ENCODE results near the gene PHACTR4.
"Not testable (repeated sequence)": the region's sequence is repeated elsewhere in the genome, so short reads cannot be mapped to it uniquely, and the experiment has no call there.

The PHACTR4 gene

DNA sequence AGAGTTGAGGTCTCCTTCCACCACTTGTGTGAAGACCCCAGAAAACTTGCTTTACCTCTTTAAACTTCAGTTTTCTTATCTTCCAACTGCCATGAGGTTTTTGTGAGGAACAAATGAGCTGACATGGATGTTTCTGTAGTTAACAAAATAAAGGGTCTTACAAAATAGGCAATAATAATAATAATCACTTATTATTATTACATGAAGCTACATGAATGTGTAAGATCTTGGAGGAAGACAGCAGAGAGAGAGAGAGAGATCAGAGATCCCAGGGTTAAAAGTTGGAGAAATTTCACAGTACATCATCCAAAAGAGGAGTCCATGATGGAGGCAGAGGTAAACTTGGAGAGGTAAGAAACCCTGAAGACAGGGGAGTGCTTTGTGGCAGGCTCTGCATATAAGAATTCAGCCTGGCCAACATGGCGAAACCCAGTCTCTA, 147.0 kb downstream of the PHACTR4 start:
- DNase-seq (ENCODE audit: extremely low spot score), result no peak
- POLR2A ChIA-PET, result interaction anchor here (1.3 to 3.1 kb wide), 2 partner anchors 11 to 64 kb away, joined by 6 to 14 read pairs; partner anchors contain the start of gene RCC1
- CTCF ChIA-PET, result interaction anchor here (0.9 to 3.3 kb wide), 11 partner anchors 8 to 360 kb away, joined by 3 to 25 read pairs (median 4); partner anchors contain the start of gene YTHDF2
- TF ChIP-seq, protein P1, sequence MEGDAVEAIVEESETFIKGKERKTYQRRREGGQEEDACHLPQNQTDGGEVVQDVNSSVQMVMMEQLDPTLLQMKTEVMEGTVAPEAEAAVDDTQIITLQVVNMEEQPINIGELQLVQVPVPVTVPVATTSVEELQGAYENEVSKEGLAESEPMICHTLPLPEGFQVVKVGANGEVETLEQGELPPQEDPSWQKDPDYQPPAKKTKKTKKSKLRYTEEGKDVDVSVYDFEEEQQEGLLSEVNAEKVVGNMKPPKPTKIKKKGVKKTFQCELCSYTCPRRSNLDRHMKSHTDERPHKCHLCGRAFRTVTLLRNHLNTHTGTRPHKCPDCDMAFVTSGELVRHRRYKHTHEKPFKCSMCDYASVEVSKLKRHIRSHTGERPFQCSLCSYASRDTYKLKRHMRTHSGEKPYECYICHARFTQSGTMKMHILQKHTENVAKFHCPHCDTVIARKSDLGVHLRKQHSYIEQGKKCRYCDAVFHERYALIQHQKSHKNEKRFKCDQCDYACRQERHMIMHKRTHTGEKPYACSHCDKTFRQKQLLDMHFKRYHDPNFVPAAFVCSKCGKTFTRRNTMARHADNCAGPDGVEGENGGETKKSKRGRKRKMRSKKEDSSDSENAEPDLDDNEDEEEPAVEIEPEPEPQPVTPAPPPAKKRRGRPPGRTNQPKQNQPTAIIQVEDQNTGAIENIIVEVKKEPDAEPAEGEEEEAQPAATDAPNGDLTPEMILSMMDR (IDR thresholded peaks at IDR 0.05; ENCODE audit: control extremely low read depth, extremely low read depth, low read depth, missing control alignments), result no peak

DNA sequence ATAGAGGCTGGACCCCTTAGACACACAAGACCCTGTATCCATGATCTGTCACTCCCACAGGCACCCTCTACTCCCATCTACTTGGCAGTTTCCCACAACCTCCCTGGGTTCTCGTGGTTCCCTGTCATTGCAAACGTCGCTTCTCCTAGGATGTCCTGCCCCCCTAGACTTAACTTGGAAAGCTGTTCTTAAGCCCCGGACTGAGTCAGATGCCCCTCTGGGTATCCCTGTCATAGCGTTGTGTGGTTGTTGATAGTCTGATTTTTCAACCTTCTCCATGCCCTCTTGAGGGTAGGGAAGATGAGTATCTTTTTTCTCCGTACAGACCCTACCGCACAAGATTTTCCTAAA, 148.1 kb downstream of the PHACTR4 start:
- POLR2A ChIA-PET, result interaction anchor here (3.1 kb wide), 1 partner anchor 63 kb away, joined by 14 read pairs; no protein-coding TSS in a partner anchor
- no peak for DNase-seq (ENCODE audit: extremely low spot score)
- TF ChIP-seq, protein P1 (IDR thresholded peaks at IDR 0.05; ENCODE audit: control extremely low read depth, extremely low read depth, low read depth, missing control alignments), result peak; percentile 3
- CTCF ChIA-PET, result interaction anchor here (0.6 to 3.3 kb wide), 12 partner anchors 9 to 267 kb away, joined by 3 to 25 read pairs (median 3); partner anchors contain the start of genes RCC1 and YTHDF2

DNA sequence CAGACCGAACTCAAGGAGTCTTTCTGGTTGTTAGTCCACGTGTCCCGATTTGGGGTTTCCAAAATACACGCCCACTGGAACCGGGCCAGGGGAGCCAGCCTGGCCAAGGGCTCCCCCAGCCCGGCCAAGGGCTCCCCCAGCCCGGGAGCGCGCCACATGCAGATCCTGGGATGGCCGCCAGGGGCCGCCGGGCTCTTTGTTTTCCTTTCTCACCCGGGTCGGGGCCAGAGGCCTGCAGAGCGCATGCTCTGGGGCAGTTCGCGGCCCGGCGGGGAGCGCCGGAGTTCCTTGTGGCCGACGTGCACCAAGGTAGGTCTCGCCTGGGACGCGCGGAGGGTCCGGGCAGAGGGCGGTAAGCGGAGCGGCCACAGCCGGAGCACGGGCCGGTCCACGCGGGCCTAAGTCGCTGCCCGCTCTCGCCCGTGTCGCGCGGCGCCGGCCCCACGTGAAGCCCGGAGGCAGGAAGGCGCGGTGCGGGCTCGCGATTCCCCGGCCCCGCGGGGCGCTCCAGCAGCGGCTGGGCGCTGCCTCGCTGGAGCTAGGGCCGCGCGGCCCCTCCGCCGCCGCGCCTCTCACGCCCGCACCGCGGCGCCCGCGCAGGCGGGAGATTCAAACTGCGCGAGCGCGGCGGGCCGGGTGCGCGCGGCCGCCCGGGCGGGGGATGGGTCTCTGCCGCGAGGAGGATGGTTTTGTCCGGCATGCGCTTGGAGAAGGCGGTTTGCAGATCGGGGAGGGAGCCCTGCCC, 148.6 kb downstream of the PHACTR4 start:
- POLR2A ChIA-PET, result interaction anchor here (0.7 to 1.0 kb wide), 2 partner anchors 63 to 130 kb away, joined by 3 to 5 read pairs; partner anchors contain the start of gene RNU11
- TF ChIP-seq, protein P1 (IDR thresholded peaks at IDR 0.05; ENCODE audit: control extremely low read depth, extremely low read depth, low read depth, missing control alignments), result peak; percentile 91
- CTCF ChIA-PET, result interaction anchor here (0.6 to 3.5 kb wide), 12 partner anchors 10 to 131 kb away, joined by 3 to 25 read pairs (median 4); partner anchors contain the start of genes RCC1, RNU11 and TRNAU1AP
- peak; percentile 91 for DNase-seq (ENCODE audit: extremely low spot score)

DNA sequence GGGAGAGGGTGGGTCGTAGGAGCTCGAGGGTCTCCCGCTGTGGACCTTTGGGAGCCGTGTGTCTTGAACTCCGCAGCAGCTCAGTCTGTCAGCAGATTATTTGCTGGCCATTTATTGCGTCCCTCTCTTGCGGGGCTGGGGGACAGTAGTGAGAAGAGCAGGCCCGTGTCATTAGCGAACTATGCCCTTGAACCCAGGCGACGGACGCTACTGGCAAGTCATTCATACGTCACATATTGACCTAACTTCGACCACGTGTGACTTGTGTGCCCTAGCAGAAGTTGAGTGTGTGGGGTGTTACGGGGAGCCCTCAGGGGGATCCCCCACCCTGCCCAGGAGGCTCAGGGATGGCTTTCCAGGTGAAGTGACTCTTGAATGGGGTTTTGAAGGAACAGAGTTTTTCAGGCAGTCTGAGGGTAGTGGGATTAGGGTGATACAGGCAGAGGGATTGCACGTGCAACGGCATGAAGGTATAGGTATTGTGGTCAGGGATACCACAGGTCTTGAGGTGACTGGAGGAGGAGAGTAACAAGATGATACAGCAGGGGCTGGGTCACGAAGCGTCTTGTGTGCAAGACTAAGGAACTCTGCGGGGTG, 149.3 kb downstream of the PHACTR4 start:
- peak; percentile 60 for DNase-seq (ENCODE audit: extremely low spot score)
- CTCF ChIA-PET, result interaction anchor here (0.6 to 3.5 kb wide), 8 partner anchors 10 to 130 kb away, joined by 3 to 25 read pairs (median 4); partner anchors contain the start of genes RCC1, RNU11 and TRNAU1AP
- TF ChIP-seq, protein P1 (IDR thresholded peaks at IDR 0.05; ENCODE audit: control extremely low read depth, extremely low read depth, low read depth, missing control alignments), result no peak
- POLR2A ChIA-PET, result interaction anchor here (0.7 to 2.1 kb wide), 3 partner anchors 63 to 130 kb away, joined by 3 to 10 read pairs (median 5); partner anchors contain the start of gene RNU11

DNA sequence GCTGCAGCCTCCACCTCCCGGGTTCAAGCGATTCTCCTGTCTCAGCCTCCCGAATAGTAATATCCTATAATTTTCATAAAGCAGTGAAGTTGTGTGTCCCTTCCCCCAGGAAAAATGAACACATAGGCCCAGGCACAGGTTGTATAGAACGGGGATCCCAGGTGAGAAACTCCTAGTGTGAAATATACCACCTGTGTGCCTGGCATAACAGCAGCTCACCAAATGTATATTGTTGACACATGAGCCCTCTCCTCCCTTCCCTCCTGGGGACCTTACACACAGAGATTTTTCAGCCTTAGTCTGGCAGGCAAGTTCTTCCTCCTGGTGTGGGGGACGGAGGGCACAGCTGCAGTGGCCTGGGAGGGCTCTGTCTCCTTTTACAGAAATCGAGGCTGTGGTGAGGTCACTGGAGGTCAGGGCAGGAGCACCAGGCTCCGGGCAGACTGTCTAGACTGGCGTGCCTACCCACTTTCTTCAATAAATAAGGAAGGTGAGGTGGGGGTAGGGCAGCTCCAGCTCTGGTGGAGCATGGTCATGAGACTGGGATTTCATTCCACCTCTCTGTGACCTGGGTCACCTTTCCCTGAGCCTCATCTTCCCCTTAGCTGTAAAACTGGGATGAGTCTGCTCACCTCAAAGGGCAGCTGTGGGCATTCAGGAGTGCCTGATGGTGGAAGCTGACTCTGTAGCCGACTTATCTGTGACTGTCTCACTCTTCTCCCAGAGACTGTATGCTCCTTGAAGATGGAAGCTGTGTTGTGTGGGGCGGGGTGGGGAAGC, 150.6 kb downstream of the PHACTR4 start:
- ChIA-PET CTCF (interaction anchor here (1.0 to 3.5 kb wide), 2 partner anchors 61 to 83 kb away, joined by 3 to 22 read pairs; no protein-coding TSS in a partner anchor), POLR2A (interaction anchor here (2.1 kb wide), 1 partner anchor 62 kb away, joined by 10 read pairs; no protein-coding TSS in a partner anchor)
- TF ChIP-seq, protein P1 (IDR thresholded peaks at IDR 0.05; ENCODE audit: control extremely low read depth, extremely low read depth, low read depth, missing control alignments), result no peak
- DNase-seq (ENCODE audit: extremely low spot score), result no peak

DNA sequence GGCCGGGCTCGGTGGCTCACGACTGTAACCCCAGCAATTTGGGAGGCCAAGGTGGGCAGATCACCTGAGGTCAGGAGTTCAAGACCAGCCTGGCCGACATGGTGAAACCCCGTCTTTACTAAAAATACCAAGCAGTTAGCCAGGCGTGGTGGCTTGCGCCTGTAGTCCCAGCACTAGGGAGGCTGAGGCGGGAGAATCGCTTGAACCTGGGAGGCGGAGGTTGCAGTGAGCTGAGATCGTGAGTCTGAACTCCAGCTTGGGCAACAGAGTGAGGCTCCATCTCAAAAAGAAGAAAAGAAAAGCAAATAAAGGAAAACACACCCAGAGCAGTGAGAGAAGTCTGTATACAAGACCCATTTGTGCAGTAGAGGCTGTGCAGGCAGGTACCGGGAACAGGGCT, 151.3 kb downstream of the PHACTR4 start:
- ChIA-PET CTCF (interaction anchor here (3.5 kb wide), 1 partner anchor 83 kb away, joined by 22 read pairs; no protein-coding TSS in a partner anchor), POLR2A (interaction anchor here (0.6 to 2.1 kb wide), 2 partner anchors 61 to 180 kb away, joined by 3 to 10 read pairs; no protein-coding TSS in a partner anchor)
- DNase-seq (ENCODE audit: extremely low spot score), result not testable (repeated sequence)

All from GM10248 (cell line).